Neuronal stem cell (in vitro differentiated cells): ENCODE results near the gene SLC45A3.

Experiments
- DNase-seq: peaks from one replicate; pipeline ENCODE4 v3.0.0-alpha.2; 2013; ENCODE audit warnings: low spot score
- H2AFZ ChIP-seq: one replicate; pipeline ENCODE4 v1.6.1; 2013; ENCODE audit warnings: mild to moderate bottlenecking, low read length, inconsistent platforms
- H2AK5ac ChIP-seq: 2 replicates; pipeline ENCODE4 v1.6.1; 2013; ENCODE audit warnings: low read depth, mild to moderate bottlenecking, inconsistent platforms, low read length, moderate library complexity, mixed read lengths
- H2BK120ac ChIP-seq: 2 replicates; pipeline ENCODE4 v1.6.1; 2013; ENCODE audit warnings: low read depth, mild to moderate bottlenecking, inconsistent platforms, low read length, moderate library complexity, mixed read lengths
- H2BK12ac ChIP-seq: one replicate; pipeline ENCODE4 v1.6.1; 2013; ENCODE audit warnings: low read length, inconsistent platforms
- H2BK15ac ChIP-seq: 2 replicates; pipeline ENCODE4 v1.6.1; 2013; ENCODE audit warnings: mild to moderate bottlenecking, low read length, inconsistent platforms, mixed read lengths
- H2BK5ac ChIP-seq: one replicate; pipeline ENCODE4 v1.6.1; 2013; ENCODE audit warnings: inconsistent platforms, mild to moderate bottlenecking, low read length, moderate library complexity
- H3K14ac ChIP-seq: one replicate; pipeline ENCODE4 v1.6.1; 2013; ENCODE audit warnings: low read length, inconsistent platforms
- H3K18ac ChIP-seq: 2 replicates; pipeline ENCODE4 v1.6.1; 2013; ENCODE audit warnings: low read length, inconsistent platforms
- H3K23ac ChIP-seq: 2 replicates; pipeline ENCODE4 v1.6.1; 2013; ENCODE audit warnings: low read depth, mild to moderate bottlenecking, mixed read lengths, low read length, inconsistent platforms; ENCODE audit not compliant: poor library complexity
- H3K27ac ChIP-seq: replicated peaks from 3 replicates; pipeline ENCODE4 v1.5.1; 2013; ENCODE audit warnings: low read length, inconsistent platforms
- H3K27me3 ChIP-seq, 3 experiments: 2 replicates each; pipeline ENCODE4 v1.6.1; 2013; ENCODE audit warnings: low read length in 3 of 3, mild to moderate bottlenecking in 2 of 3, inconsistent platforms in 1 of 3, low read depth in 1 of 3, mixed read lengths in 1 of 3, moderate library complexity in 1 of 3; ENCODE audit not compliant: control insufficient read depth in 3 of 3, insufficient read depth in 3 of 3
- H3K36me3 ChIP-seq, 2 donors: replicated peaks in 1 of 2; 2 replicates each; pipeline ENCODE4 v1.6.1; 2013; ENCODE audit warnings: low read length in 2 of 2; ENCODE audit not compliant: control insufficient read depth in 2 of 2, insufficient read depth in 2 of 2
- H3K4ac ChIP-seq: 2 replicates; pipeline ENCODE4 v1.6.1; 2013; ENCODE audit warnings: inconsistent platforms, mild to moderate bottlenecking, low read length, moderate library complexity
- H3K4me1 ChIP-seq, 2 donors: 1 replicate in 1 of 2; 2 replicates in 1 of 2; pipeline ENCODE4 v1.6.1; 2013; ENCODE audit warnings: low read length in 2 of 2, low read depth in 1 of 2; ENCODE audit not compliant: control insufficient read depth in 2 of 2, insufficient read depth in 1 of 2
- H3K4me2 ChIP-seq: one replicate; pipeline ENCODE4 v1.6.1; 2013; ENCODE audit warnings: mild to moderate bottlenecking, low read length, inconsistent platforms; ENCODE audit not compliant: insufficient read depth, poor library complexity, severe bottlenecking
- H3K4me3 ChIP-seq, 2 donors: 2 replicates each; pipeline ENCODE4 v1.5.1; 2013; ENCODE audit warnings: low read length in 2 of 2, mild to moderate bottlenecking in 2 of 2, inconsistent platforms in 1 of 2, moderate library complexity in 1 of 2
- H3K79me1 ChIP-seq: one replicate; pipeline ENCODE4 v1.6.1; 2013; ENCODE audit warnings: low read depth, mild to moderate bottlenecking, inconsistent platforms, low read length, moderate library complexity
- H3K9ac ChIP-seq: one replicate; pipeline ENCODE4 v1.6.1; 2013; ENCODE audit warnings: mild to moderate bottlenecking, low read depth, low read length, inconsistent platforms; ENCODE audit not compliant: poor library complexity
- H3K9me3 ChIP-seq, 2 donors: replicated peaks in 1 of 2; 2 replicates each; pipeline versions ENCODE3 to v1.6.1; 2013; ENCODE audit warnings: low read length in 2 of 2, mild to moderate bottlenecking in 2 of 2, inconsistent platforms in 1 of 2, low read depth in 1 of 2, mixed read lengths in 1 of 2, moderate library complexity in 1 of 2; ENCODE audit not compliant: control insufficient read depth in 2 of 2, insufficient read depth in 1 of 2
- H4K8ac ChIP-seq: one replicate; pipeline ENCODE4 v1.6.1; 2013; ENCODE audit warnings: low read depth, mild to moderate bottlenecking, inconsistent platforms, low read length, moderate library complexity
- H4K91ac ChIP-seq: one replicate; pipeline ENCODE4 v1.6.1; 2013; ENCODE audit warnings: low read length, low read depth, mild to moderate bottlenecking, inconsistent platforms; ENCODE audit not compliant: poor library complexity
- WGBS, 2 donors: extraction: QIAGEN DNeasy Blood & Tissue Kit; methylation state at CpG; one replicate each; pipeline ENCODE4 v1.1.7; 2013; ENCODE audit warnings: missing lambda C conversion rate in 2 of 2, mixed read lengths in 1 of 2; ENCODE audit not compliant: insufficient read length in 2 of 2, insufficient replicate concordance in 1 of 2; ENCODE audit errors: extremely low coverage in 2 of 2; 5-methylcytosine and 5-hydroxymethylcytosine counted together

SLC45A3 gene

GRCh38 chr1:205650241-205650640 is 30.1 kb downstream of the SLC45A3 start:
- no peak overlapping the region for H2AK5ac ChIP-seq
- no peak overlapping the region for H3K9ac ChIP-seq
- WGBS, 2 donors = no CpG with 5 or more reads among the region's 1 CpG
- no peaks in the 10 kb centered on the region for H3K27me3 ChIP-seq
- H3K18ac ChIP-seq = no peak overlapping the region
- no peak overlapping the region for H3K4ac ChIP-seq
- H3K4me2 ChIP-seq = no peak overlapping the region
- H3K14ac ChIP-seq = no peak overlapping the region
- H3K79me1 ChIP-seq = no peaks in the 10 kb centered on the region
- H4K91ac ChIP-seq = no peak overlapping the region
- no peak overlapping the region for H2BK120ac ChIP-seq
- H3K4me3 ChIP-seq = no peak overlapping the region
- no peaks in the 10 kb centered on the region for H3K9me3 ChIP-seq
- no peaks in the 10 kb centered on the region for H3K36me3 ChIP-seq
- no peak overlapping the region for H2BK5ac ChIP-seq
- no peak overlapping the region for H4K8ac ChIP-seq
- no peak overlapping the region for H3K23ac ChIP-seq
- no peak overlapping the region for H2AFZ ChIP-seq
- H2BK12ac ChIP-seq = no peak overlapping the region
- no peak overlapping the region for H3K27ac ChIP-seq
- H2BK15ac ChIP-seq = no peak overlapping the region
- DNase-seq = no peak
- peaks cover 0 to 7% of the 10 kb centered on the region in 2 donors for H3K4me1 ChIP-seq

GRCh38 chr1:205645519-205645918 is 34.8 kb downstream of the SLC45A3 start:
- H3K4ac ChIP-seq = no peak overlapping the region
- H2AFZ ChIP-seq = no peak overlapping the region
- H2BK5ac ChIP-seq = peak overlapping the region; percentile 27
- H3K4me3 ChIP-seq = no peak overlapping the region
- no peaks in the 10 kb centered on the region for H3K9me3 ChIP-seq
- no peaks in the 10 kb centered on the region for H3K27me3 ChIP-seq
- no peak overlapping the region for H2BK15ac ChIP-seq
- no peak overlapping the region for H3K14ac ChIP-seq
- H2AK5ac ChIP-seq = no peak overlapping the region
- H4K8ac ChIP-seq = no peak overlapping the region
- WGBS, 2 donors = no CpG with 5 or more reads among the region's 8 CpGs
- H3K36me3 ChIP-seq = no peaks in the 10 kb centered on the region
- H3K79me1 ChIP-seq = no peaks in the 10 kb centered on the region
- no peak overlapping the region for H3K27ac ChIP-seq
- peak overlapping the region; percentile 33 for H2BK120ac ChIP-seq
- H4K91ac ChIP-seq = no peak overlapping the region
- peaks cover 0 to 7% of the 10 kb centered on the region in 2 donors for H3K4me1 ChIP-seq
- H3K9ac ChIP-seq = peak overlapping the region; percentile 26
- H3K23ac ChIP-seq = no peak overlapping the region
- no peak for DNase-seq
- H3K4me2 ChIP-seq = no peak overlapping the region
- no peak overlapping the region for H3K18ac ChIP-seq
- no peak overlapping the region for H2BK12ac ChIP-seq

GRCh38 chr1:205642679-205643307 is 37.5 kb downstream of the SLC45A3 start:
- Histone ChIP-seq H3K23ac (no peak overlapping the region), H3K4me2 (no peak overlapping the region), H3K14ac (no peak overlapping the region), H3K27ac (no peak overlapping the region), H4K8ac (no peak overlapping the region), H3K18ac (no peak overlapping the region), H3K4ac (no peak overlapping the region), H4K91ac (no peak overlapping the region), H3K27me3 (no peaks in the 10 kb centered on the region), H2BK12ac (no peak overlapping the region), H2AFZ (no peak overlapping the region), H2BK120ac (no peak overlapping the region), H3K9ac (no peak overlapping the region), H3K4me1 (no peaks in the 10 kb centered on the region), H2BK5ac (no peak overlapping the region), H3K4me3 (no peak overlapping the region), H3K9me3 (no peaks in the 10 kb centered on the region), H2BK15ac (no peak overlapping the region), H2AK5ac (no peak overlapping the region), H3K36me3 (no peaks in the 10 kb centered on the region), H3K79me1 (no peaks in the 10 kb centered on the region)
- no peak for DNase-seq
- no CpG with 5 or more reads among the region's 2 CpGs for WGBS, 2 donors

GRCh38 chr1:205639567-205639966 is 40.7 kb downstream of the SLC45A3 start:
- H3K9me3 ChIP-seq = no peaks in the 10 kb centered on the region
- H2BK5ac ChIP-seq = no peak overlapping the region
- no peak overlapping the region for H3K9ac ChIP-seq
- H2BK12ac ChIP-seq = no peak overlapping the region
- no peak overlapping the region for H2AFZ ChIP-seq
- no peaks in the 10 kb centered on the region for H3K79me1 ChIP-seq
- H3K4me1 ChIP-seq = peaks cover 0 to 3% of the 10 kb centered on the region in 2 donors
- WGBS, 2 donors = no CpG with 5 or more reads among the region's 1 CpG
- H4K8ac ChIP-seq = no peak overlapping the region
- H3K27ac ChIP-seq = no peak overlapping the region
- no peak overlapping the region for H3K4me3 ChIP-seq
- H3K4ac ChIP-seq = no peak overlapping the region
- H3K4me2 ChIP-seq = no peak overlapping the region
- H2BK120ac ChIP-seq = no peak overlapping the region
- H3K36me3 ChIP-seq = no peaks in the 10 kb centered on the region
- no peak overlapping the region for H3K18ac ChIP-seq
- H3K23ac ChIP-seq = no peak overlapping the region
- no peak overlapping the region for H2AK5ac ChIP-seq
- no peak overlapping the region for H4K91ac ChIP-seq
- no peaks in the 10 kb centered on the region for H3K27me3 ChIP-seq
- DNase-seq = no peak
- H2BK15ac ChIP-seq = no peak overlapping the region
- no peak overlapping the region for H3K14ac ChIP-seq
